KBM-7 (cell line): ENCODE data around the gene ONECUT1.

Experiments
- DNase-seq: peaks from one replicate; pipeline ENCODE4 v3.0.0-alpha.2; 2015
- in situ Hi-C: fragments of 300-500 bp; cut with MboI; formaldehyde crosslinking; loops from 2 replicates; pipeline ENCODE4 v1.14.3; 2020; ENCODE audit warnings: low sequenced_read_pairs, low pct_unique_long_range_greater_than_20kb, mixed read lengths

Gene ONECUT1

GRCh38 chr15:52715411-52715810, 74.7 kb downstream of the ONECUT1 start:
- no peak for DNase-seq
- in situ Hi-C loops, result no loop called here

- peak; percentile 81 for DNase-seq
- in situ Hi-C loops, result no loop called here
These were observed 75.2 kb downstream of the ONECUT1 start for GRCh38 chr15:52714968-52715367.

- DNase-seq, result no peak
- in situ Hi-C loops, result no loop called here
These were observed 79.3 kb downstream of the ONECUT1 start for GRCh38 chr15:52710708-52711389.

- no peak for DNase-seq
- in situ Hi-C loops, result no loop called here
These were observed 80.0 kb downstream of the ONECUT1 start for GRCh38 chr15:52710050-52710707.

GRCh38 chr15:52709187-52709981, 80.8 kb downstream of the ONECUT1 start:
- in situ Hi-C loops, result no loop called here
- DNase-seq, result no peak
